ENCODE data around the gene FIP1L1. TPM values are rescaled to one million over a fixed set of nuclear protein-coding genes. Genes with fewer than 3 reads are reported as not detected.

FIP1L1 gene
- polyA plus RNA-seq, 1 donor from 2014 or later, result 89.0 TPM

GRCh38 chr4:53361451-53361850, 16.0 kb upstream of the FIP1L1 start (continued):
- TF ChIP-seq RAD21 (conservative IDR thresholded peaks at IDR 0.05), result no peak

- TF ChIP-seq TAF1 (IDR thresholded peaks at IDR 0.05; ENCODE audit: low read depth) (no peak), CTCF (IDR thresholded peaks at IDR 0.05; ENCODE audit: poor library complexity, severe bottlenecking) (no peak), EP300 (conservative IDR thresholded peaks at IDR 0.05; ENCODE audit: poor library complexity, severe bottlenecking) (no peak), EZH2 (IDR thresholded peaks at IDR 0.05; ENCODE audit: borderline replicate concordance, insufficient read depth, low read length, poor library complexity, severe bottlenecking) (no peak), POLR2AphosphoS5 (IDR thresholded peaks at IDR 0.05) (no peak), SMC3 (conservative IDR thresholded peaks at IDR 0.05; ENCODE audit: poor library complexity) (no peak), REST (IDR thresholded peaks at IDR 0.05; ENCODE audit: borderline replicate concordance) (no peak), MXI1 (conservative IDR thresholded peaks at IDR 0.05; ENCODE audit: poor library complexity, severe bottlenecking) (no peak), RAD21 (conservative IDR thresholded peaks at IDR 0.05) (no peak)
These were observed 15.3 kb upstream of the FIP1L1 start for GRCh38 chr4:53362093-53362492.

GRCh38 chr4:53364624-53365023, 12.8 kb upstream of the FIP1L1 start:
- TF ChIP-seq POLR2AphosphoS5 (IDR thresholded peaks at IDR 0.05), result no peak
- H3K9ac ChIP-seq (ENCODE audit: low read length), result peak overlapping the region; percentile 54

More at GRCh38 chr4:53362093-53362492, 15.3 kb upstream of the FIP1L1 start:
- no peak overlapping the region for H2AFZ ChIP-seq (ENCODE audit: low read depth, low read length)
- H3K9ac ChIP-seq (ENCODE audit: low read length), result no peak overlapping the region
- no peak overlapping the region for H3K27ac ChIP-seq (ENCODE audit: low read length)
- H3F3A ChIP-seq (ENCODE audit: insufficient read depth, low read length, poor library complexity, severe bottlenecking), result no peaks in the 10 kb centered on the region
- no peaks in the 10 kb centered on the region for H3K9me2 ChIP-seq (ENCODE audit: insufficient read depth, low read length)
- no peak overlapping the region for H3K4me3 ChIP-seq (ENCODE audit: low read length)
- no peaks in the 10 kb centered on the region for H3K79me2 ChIP-seq (replicated peaks; ENCODE audit: insufficient read depth, low read length)
- no peaks in the 10 kb centered on the region for H3K27me3 ChIP-seq (ENCODE audit: insufficient read depth, low read depth, low read length)
- H3K36me3 ChIP-seq (ENCODE audit: insufficient read depth, low read length), result no peaks in the 10 kb centered on the region
- H3K4me2 ChIP-seq (ENCODE audit: low read length), result no peak overlapping the region
- no peaks in the 10 kb centered on the region for H4K20me1 ChIP-seq (ENCODE audit: insufficient read depth)
- H3K9me3 ChIP-seq (ENCODE audit: low read length), result no peaks in the 10 kb centered on the region

More at GRCh38 chr4:53364624-53365023, 12.8 kb upstream of the FIP1L1 start:
- Histone ChIP-seq H3K79me2 (replicated peaks; ENCODE audit: insufficient read depth, low read length) (no peaks in the 10 kb centered on the region), H3K9me3 (ENCODE audit: low read length) (no peaks in the 10 kb centered on the region), H4K20me1 (ENCODE audit: insufficient read depth) (no peaks in the 10 kb centered on the region), H3K36me3 (ENCODE audit: insufficient read depth, low read length) (no peaks in the 10 kb centered on the region), H3F3A (ENCODE audit: insufficient read depth, low read length, poor library complexity, severe bottlenecking) (no peaks in the 10 kb centered on the region), H3K27ac (ENCODE audit: low read length) (no peak overlapping the region), H3K4me3 (ENCODE audit: low read length) (peak overlapping the region; percentile 94), H3K27me3 (ENCODE audit: insufficient read depth, low read depth, low read length) (peaks cover 9% of the 10 kb centered on the region), H3K9me2 (ENCODE audit: insufficient read depth, low read length) (no peaks in the 10 kb centered on the region), H3K4me2 (ENCODE audit: low read length) (peak overlapping the region; percentile 84), H2AFZ (ENCODE audit: low read depth, low read length) (peak overlapping the region; percentile 63)
